ENCODE results near the gene ADAMTS13.

Gene ADAMTS13

DNA sequence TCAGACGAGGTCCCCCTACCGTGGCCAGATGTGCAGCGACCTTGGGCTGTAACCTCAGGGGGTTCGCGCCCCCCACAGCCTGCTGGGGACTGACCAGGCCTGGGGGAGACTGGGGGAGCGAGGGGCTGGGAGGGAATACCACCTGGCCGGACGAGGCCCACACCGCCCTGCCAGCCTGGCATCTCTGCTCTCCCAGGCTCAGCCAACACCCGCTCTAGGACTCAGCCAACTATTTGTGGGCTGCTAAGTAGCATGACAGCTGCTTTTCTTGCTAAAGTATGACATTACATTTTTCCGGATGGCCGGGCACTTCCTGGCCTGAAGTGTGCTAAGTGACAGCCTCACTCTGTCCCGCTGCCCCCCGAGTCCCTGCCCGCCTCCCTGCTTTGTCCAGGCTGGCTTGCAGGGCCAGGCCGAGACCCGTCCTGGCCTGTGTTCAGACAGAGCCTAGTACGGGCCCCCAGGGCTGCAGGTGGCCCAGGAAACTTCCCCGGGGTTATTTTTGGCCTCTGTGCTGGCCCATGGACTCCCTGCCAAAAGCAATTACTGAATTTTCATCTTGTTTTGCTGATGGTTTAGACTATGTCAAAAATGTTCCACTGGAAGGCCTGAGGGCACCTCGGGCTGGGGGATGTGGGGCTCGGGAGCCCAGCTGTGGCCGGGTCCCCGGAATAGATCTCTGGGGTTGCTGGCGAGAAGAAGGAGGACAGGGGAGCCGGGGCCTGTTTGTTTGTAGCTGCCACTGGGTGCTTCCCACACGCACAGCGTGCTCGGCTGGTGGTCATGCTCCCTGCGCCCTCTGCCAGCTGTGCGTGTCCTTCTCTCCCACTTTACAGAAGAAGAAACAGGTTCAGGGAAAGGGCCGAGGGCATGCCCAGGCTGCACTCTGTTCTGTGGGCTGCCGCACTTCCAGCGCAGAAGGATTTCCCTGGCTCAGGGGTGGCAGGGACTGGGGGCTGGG, 70.2 kb downstream of the ADAMTS13 start:
- no peak for DNase-seq

DNA sequence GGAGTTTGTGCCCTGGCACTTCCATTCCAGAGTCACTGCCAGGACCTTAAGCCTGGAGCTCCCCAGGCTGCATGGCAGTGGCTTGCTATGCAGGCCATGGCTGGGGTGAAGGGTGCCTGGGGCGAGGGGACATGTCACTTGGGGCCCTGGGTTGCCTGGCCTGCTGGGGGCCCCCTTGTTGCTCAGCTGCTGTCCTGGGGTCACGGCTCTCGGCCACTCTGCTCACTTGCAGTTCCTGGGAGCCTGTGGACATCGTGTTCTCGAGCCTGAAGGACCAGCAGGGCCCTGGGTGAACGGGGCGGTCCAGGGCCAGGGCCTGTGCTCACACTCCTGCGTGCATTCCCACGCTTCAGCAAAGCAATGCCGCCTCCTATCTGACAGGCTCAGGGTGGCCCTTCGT, 71.3 kb downstream of the ADAMTS13 start:
- no peak for DNase-seq

DNA sequence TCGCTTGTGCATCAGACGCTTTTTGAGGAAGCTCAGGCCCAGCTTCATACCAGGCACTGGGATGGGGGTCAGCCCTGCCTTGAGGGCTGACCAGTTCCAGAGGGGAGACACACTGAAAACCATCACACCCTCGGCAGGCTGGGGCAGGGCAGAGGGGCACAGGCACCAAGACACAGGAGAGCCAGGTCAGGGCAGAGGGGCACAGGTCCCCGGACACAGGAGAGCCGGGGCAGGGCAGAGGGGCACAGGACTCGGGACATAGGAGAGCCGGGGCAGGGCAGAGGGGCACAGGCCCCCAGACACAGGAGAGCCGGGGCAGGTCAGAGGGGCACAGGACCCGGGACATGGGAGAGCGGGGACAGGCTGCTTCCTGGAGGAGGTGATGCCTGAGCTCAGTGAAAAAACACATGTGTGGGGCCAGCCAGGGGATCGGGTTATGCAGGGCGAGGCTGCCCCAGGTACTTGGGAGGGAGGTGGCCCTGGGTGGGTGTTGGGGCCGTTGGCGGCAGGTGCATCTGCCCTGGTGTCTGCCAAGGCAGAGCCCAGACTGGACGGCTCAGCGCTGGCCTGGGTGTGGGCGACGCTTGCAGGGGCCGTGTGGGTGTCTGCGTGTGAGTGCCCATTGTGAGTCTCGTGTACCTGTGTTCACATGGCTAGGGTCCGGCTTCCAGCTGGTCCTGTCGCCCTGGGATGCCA, 71.8 kb downstream of the ADAMTS13 start:
- no peak for DNase-seq

DNA sequence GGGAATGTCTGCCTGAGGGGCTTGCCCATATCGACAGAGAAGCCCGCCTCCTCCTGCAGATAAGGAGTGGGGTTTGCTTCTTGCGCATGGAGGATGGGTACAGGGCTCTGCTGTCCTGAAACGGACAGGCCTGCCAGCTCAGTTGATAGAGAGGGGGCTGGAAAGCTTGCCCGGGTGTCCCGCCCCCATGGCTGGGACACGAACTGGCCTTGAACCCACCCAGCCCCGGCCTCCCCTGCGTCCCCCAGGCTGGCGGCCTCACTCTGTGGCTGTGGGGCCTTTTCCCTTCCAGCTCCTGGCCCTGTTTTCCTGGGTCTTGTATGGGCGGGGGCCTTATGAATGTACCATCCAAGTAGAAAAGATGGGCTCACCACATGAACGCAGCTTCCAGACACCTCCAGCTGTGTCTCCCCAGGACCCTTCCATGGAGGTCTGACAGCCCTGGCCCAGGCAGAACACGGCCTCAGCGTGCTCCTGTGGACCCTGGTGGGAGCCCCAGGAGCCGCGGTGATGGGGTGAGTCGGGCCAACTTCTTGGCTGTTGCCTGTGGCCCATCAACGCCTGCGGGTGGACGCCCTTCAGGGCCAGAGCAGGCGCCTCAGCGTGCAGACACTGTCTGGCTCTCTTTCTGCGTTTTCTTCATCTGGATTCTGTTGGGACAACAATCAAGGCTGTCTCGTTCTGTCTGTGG, 72.6 kb downstream of the ADAMTS13 start:
- DNase-seq = no peak

DNA sequence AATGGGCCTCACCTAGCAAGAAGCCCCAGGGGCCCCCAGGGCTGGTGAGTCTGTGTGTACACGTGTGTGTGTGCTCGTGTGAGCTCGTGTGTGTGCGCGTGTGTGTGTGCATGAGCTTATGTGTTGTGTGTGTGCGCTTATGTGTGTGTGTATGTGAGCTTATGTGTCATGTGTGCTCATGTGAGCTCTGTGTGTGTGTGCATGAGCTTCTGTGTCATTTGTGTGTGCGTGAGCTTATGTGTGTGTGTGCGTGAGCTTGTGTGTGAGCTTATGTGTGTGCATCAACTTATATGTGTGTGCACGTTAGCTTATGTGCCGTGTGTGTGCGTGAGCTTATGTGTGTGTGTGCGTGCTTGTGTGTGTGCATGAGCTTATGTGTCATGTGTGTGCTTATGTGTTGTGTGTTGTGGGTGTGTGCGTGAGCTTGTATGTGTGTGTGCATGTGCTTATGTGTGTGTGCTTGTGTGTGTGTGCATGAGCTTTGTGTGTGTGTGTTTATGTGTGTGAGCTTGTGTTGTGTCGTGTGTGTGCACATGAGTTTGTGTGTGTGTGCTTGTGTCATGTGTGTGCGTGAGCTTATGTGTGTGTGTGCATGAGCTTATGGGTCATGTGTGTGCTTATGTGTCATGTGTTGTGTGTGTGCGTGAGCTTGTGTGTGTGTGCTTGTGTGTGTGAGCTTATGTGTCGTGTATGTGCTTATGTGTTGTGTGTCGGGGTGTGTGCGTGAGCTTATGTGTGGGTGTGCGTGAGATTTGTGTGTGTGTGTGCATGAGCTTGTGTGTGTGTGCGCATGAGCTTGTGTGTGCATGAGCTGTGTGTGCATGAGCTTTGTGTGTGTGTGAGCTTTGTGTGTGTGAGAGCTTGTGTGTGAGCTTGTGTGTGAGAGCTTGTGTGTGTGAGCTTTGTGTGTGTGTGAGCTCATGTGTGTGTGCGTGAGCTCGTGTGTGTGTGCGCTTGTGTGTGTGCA, 73.4 kb downstream of the ADAMTS13 start:
- DNase-seq = no peak

DNA sequence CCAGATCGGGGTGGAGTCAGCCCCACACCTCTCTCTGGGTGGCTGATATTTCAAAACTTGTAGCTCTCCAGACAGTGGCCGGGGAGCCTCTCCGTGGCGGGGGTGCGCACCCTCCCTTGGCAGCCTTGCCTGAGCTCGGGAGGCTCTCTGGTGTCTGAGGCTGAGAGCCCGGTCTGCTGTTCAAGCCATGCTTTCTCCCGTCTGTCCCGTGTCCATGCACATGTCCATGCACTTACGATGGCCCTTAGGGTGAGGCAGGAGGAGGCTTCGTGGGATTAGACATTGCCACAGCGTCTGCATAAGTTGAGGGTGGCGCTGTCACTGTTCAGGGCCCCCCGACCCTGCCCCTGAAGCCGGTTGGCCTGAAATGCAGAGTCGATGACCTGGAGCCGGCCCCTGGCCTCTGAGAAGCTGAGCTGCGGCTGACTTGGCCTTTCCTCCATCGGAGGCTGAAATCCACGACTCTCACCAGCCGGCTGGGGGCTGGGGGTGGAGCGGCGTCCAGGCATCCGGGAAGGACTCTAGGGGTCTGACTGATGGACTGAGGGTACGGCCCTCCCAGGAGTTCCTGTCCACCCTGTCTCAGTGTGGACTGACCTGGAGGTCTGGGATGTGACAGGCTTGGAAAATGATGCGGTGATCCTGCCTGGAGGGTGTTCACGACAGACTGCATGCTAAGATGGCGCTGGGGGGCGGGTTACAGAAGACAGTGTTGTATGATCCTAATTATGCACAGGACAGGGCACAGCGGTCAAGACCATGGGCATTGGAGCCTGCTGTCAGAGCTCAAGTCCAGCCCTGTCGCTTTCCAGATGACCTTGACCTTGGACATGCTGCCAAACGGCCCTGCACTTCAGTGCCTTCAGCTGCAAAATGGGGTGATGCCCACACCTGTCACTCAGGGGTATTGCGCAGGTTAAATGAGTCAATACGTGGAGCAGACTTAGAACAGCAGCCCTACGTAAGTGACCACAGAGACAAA, 75.0 kb downstream of the ADAMTS13 start:
- DNase-seq = no peak

DNA sequence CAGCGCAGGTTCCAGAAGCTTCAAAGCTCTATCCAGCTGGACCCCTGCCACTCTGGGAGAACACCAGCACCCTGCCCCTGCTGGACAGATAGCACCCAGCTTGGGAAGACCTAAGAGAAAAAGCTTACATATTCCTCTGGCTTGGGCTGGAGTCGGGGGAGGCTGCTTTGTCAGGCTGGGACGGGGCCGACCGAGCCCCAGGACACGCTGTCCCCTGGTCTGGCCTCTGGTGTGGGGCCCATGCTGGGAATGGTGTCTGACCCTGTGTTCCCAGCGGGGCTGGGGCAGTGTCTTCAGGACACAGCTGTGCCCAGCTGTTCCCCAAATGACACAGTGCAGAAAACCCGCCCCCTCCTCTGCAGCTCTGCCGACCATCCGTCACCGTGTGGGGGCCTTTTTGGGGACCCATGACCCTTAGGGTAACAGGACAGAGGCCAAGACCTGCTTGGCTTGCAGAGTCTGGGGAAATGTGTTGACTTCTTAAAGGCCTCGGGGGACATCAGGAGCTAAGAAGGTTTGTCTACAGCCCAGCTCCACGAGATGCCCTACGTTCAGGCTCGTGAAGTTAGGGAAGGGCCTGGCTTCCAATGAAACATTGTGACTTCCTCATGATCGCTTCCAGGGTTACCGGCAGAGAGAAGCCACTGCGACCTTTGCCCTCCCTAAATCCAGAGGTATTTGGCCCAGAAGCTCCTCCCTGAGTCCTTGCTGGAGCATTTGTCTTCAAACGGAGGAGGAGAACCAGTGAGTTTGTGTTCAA, 77.1 kb downstream of the ADAMTS13 start:
- DNase-seq = no peak

DNA sequence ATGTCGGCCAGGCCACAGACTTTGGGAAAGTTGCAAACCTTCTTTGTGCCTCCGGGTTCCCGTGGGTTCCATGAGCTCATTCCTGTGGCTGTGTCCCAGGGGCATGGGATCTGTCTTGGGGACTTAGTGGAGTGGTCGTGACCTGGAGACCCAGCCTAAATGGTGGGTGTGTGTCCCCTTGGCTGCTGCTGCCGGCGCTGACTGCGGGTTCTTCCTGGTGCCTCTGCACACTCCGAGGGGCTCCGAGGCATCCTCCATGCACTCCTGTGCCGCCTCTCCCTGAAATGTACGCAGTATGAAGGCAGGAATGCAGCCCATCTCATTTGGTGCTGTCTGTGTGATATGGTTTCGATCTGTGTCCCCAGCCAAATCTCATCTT, 77.7 kb downstream of the ADAMTS13 start:
- DNase-seq = no peak

DNA sequence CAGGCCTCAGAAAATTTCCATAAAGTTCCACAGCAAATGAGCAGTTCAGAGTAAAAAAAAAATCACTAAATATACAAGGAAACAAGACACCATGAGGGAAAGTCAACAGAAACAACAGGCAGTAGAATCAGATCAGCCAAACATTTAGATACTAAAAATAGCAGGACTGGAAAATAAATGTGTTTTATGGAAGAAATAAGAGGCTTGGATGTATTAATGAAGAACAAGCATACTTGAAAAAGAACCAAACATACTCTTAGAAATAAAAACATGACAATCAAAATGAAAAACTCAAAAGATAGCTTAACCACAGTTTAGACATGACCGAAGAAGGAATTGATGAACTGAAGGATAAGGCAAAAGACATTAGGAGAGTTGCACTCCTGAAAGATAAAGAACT, 79.9 kb downstream of the ADAMTS13 start:
- DNase-seq = no peak

DNA sequence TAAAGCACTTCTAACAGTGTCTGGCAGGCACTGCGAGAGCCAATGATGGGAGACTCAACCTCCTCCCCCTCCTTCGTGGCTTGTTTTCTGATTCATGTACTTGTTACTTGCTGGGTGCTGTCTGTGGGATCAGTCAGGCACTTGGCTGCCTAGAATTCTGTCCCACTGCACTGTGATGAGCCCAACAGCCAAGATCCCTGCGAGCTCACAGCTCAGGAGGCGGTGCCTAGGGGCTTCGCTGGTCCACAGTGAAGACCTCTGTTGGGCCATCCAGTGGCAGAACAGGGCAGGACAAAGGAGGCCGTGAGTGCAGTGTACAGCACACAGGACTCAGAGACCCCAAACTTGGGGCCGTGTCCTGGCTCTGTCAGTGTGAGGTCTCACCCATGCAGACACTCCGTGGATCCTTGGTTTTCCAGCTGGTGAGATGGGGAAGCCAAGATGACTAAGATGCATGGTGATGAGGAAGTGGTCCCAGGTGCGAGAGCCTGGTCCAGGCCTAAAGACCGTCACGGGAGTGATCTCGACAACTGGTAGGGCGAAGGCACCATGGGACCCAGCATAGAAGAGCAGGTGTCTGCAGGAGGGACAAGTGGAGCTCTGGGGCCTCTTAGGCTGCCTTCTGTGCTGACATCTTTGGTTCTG, 83.1 kb downstream of the ADAMTS13 start:
- no peak for DNase-seq

DNA sequence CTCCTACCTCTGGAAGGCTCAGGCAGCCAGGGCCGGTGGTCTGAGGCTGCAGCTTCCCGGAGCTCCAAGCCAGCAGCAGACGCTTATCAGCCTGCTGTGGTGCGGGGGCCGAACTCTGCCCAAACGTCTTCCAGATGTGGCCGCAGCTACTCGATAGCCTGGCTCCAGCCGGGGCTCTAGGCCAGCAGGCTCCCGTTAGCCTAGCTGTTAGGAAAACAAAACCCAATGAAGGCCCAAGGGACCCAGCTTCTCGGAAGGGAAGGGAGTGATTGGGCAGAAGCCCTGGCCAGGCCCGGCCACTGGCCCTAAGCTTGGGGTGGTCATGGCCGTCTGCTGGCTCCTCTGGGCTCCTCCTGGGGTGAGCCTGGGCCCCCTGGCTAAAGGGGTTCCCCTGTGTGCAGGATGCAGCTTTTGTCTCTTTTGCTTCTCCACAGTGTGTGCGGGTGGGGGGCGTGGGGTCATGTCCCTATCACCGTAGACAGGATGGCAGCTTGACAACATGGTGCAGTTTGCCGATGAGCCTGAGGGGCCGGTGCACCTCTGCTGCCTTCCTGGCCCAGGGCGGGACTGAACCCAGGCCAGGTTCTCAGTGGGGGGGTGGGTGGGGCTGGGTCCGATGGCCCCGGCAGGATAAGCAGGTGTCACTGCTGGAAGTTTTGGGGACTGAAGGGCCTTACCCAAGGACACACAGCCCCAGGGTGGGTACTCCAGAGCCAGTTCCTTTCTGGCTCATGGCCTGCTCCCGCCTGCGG, 83.9 kb downstream of the ADAMTS13 start:
- no peak for DNase-seq

DNA sequence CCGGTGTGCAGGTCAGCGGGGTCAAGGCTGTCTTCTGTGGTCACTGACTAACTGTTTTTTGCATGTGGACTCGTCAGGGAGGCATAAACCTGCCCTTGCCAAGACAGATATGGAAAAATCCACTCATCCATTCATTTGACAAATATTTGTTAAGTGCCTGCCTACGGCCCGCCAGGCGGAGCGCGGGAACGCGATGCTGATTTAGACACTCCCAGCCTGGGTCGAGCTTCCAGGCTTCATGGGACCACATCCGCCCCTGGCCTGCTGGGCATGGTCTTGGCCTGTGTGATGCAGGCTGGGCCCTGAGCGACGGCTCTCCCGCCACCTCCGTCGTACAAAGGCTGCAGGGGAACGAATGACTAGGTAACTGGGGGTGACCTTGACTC, 84.5 kb downstream of the ADAMTS13 start:
- DNase-seq = no peak

DNA sequence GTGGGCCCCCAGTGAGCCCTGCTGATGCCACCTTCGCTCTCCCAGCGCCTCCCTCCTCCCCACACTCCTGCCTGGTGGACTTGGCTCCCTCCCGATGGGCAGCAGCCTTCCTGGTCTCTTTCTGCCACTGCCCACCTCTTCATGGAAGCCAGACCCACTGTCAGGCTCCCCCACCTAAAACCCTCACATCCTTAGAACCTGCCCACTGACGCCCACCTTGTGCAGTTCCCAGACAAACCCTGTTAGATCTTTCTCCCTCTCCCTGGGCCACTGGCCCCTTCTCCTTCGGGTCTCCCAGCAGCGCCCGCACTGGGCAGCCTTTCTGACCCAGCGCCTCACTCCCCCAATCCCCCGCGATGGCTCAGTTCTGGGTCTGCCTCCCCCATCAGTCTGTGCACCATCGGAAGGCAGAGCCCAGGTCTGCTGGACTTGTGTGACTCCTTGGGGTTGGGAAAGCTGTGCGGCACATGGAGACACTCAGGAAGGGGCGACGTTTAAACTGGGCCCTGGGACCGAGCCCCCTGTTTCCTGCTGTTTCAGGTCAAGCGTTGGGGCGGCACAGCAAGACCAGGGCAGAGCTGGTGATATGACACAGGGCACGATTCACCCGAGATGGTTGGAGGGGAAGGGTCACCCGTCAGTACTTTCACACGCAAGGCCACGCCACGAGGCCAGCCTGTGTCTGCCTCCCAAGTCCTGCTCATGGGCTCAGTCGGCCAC, 85.2 kb downstream of the ADAMTS13 start:
- no peak for DNase-seq

DNA sequence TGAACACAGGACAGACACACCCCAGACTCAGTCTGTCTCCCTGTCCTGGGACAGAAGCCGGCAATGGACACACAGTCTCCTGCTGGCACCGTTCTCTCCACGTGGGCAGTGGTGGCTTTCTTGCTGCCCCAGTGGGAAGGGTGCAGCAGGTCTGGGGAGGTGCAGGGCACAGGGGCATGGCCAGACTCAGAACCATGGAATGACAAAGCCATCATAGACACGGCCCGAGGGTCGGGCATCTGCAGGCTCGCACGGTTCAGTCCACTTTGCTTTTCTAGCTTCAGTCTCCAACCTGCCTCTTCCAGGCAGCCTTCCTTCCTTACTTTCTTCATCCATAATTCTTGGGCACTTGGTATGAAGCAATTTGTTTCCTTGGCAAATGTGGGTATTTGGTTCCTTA, 85.9 kb downstream of the ADAMTS13 start:
- DNase-seq = no peak
